HuH-7.5 (cell line): ENCODE results near the gene ANKLE1.
A peak's percentile ranks its signal among the peaks of the same experiment; 100 is the strongest.

Experiments used
- DNase-seq: peaks from one replicate; pipeline ENCODE4 v3.0.0; 2011; ENCODE audit warnings: low spot score

The ANKLE1 gene

GRCh38 chr19:17307876-17308377, 26.2 kb downstream of the ANKLE1 start:
- no peak for DNase-seq

GRCh38 chr19:17309198-17309964, 27.7 kb downstream of the ANKLE1 start, which contains the start of gene DDA1:
Gene DDA1, plus strand, starts transcription at chr19:17309563. Its CDS starts 92 bp downstream, at chr19:17309655.
- peak; percentile 99 for DNase-seq

DNA sequence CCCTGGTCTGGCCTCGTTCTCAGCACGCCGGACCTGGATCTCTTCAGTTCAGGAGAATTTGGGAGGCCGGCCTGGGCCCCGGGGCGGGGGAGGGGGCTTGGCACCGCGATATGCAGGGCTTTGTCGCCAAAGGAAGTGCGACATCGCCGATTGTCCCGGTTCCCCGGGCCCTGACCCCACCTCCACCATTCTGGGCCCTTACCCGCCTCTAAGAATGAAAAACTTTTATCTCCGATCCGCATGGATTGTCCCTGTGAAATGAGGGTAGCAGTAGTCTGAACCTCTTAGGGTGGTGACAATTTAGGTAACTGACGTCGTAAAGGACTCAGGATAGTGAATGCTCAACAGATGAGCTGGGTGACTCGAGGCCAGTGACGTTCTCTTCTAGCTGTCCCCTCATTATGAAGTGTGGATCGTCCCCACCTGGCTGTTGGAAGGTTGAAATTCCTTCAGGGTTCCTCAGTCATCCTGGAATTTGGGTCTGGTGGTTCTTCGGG, 28.3 kb downstream of the ANKLE1 start:
- DNase-seq, result no peak

DNA sequence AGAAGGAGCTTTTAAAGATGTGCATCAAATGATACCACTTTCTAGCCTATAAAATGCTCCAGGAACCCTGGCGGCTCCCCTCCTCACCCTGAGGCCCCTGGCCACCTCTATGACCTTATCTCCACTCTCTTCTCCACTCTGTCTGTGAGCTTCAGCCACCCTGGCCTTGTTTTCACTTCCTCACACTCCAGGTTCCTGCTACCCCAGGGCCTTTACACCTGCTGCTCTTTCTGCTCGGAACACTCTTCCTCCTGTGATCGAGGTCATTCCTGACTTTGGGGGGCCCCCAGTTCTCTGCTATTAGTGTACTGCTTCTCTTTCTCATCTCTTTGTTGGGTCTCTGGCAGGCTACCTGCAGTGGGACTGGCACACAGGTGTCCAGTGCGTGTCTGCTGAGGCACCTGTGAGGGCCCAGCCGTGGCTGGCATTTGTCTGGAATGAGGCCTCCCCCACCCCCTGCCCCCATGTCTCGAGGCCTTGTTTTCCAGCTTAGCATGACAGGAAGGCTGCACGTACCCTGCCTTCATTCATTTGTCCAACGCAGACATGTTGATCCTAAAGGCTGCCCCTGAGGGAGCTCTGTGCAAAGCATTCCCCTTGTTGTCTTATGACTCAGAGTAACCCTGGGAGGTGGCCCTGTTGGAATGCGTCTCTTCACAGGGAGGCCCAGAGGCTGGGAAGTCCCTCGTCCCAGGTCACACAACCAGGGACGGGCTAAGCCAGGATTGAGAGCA, 29.9 kb downstream of the ANKLE1 start:
- no peak for DNase-seq

- no peak for DNase-seq
These were observed 30.8 kb downstream of the ANKLE1 start for GRCh38 chr19:17312189-17313113.

- no peak for DNase-seq
These were observed 32.4 kb downstream of the ANKLE1 start for GRCh38 chr19:17314007-17314593.

GRCh38 chr19:17318966-17319365, 37.3 kb downstream of the ANKLE1 start:
- DNase-seq, result no peak

DNA sequence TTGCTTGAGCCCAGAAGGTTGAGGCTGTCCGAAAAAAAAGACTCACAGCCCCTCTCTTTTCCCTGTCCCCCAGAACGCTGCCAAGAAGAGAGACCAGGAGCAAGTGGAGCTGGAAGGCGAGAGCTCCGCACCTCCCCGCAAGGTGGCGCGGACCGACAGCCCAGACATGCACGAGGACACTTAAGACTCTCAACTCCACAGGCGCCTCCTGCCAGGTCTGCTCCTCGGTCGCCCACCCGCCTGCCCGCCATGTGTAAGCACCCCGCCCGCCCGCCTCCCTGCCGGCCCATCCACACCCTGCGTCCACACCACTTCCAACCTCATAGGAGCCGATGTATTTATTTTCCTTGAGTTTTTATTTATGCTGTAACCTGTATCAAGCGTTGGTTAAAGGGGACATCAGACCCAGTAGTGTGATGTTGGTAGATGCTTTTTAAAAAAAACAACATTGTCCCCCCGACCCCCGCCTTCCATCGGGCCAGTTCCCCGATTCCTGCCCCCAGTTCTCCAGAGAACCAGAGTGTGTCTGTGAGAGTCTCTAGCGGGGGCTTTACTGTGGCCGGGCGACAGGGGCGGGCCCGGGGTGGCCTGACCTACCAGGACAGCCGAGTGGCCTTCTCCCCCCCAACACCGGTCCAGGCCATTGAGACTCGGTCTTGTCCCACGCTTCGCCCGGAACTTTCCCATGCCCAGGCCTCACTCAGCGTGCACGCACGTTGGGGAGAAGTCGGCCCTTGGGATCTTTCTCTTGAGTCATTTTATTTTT, 38.0 kb downstream of the ANKLE1 start:
- no peak for DNase-seq

DNA sequence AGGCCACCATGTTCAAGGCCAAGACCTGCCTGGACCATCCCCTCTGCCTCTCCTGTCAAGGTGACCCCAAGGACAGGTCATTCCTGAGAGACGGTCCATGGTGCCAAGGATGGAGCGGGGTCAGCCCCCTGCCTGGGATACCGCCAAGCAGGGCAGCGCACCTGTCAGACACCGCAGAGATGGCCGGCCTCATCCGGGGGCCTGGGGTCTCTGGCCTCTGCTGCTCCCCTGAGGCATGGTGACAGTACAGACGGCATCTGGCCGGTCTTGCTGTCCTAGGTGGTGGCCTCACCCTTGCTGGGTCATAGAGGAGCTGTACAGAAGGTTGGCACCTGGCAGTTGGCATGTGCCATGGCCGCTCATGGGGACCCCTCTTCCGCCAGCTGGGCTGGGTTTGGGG, 38.7 kb downstream of the ANKLE1 start:
- no peak for DNase-seq

DNA sequence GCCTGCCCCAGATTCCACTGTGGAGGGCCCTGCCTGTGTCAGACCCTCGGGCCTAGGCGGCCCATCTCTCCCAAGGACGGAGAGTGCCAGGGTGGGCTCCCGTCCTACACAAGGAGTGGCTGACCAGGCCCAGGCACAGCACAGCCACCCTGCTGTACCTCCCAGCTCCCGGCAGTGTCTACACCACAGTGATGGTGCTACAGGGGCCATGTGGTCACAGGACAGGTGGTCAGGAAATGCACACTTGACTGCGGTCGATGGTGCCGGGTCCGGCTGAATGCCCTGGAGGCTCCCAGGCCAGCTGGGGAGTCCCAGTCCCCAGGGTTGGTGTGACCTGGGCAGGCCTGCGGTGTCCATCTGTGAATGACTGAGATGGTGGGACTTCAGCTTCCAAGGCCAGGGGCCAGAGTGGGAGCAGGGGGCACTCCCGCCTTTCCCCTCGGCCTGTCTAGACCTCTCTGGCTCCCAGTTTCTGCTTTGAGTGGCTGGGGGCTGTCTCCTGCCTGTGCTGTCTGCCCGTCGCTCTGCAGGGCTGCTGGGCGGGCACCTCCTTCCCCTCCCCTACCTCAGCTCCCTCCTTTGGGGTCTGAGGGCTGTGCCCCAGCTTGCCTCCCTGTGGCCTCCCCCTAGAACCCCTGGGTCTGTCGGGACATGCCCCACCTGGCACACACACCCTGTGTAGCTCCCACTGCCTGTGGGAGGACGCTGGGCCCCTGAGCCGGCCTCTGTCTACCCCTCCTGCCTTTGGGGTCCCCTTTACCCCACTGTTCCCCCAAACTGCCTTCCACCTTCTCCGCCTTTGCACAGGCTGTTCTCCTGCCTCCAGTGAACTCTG, 40.2 kb downstream of the ANKLE1 start:
- no peak for DNase-seq

- DNase-seq, result no peak
These were observed 41.2 kb downstream of the ANKLE1 start for GRCh38 chr19:17322854-17323253.

GRCh38 chr19:17323300-17323963, 41.7 kb downstream of the ANKLE1 start:
- no peak for DNase-seq

- DNase-seq, result no peak
These were observed 42.2 kb downstream of the ANKLE1 start for GRCh38 chr19:17323964-17324332.

DNA sequence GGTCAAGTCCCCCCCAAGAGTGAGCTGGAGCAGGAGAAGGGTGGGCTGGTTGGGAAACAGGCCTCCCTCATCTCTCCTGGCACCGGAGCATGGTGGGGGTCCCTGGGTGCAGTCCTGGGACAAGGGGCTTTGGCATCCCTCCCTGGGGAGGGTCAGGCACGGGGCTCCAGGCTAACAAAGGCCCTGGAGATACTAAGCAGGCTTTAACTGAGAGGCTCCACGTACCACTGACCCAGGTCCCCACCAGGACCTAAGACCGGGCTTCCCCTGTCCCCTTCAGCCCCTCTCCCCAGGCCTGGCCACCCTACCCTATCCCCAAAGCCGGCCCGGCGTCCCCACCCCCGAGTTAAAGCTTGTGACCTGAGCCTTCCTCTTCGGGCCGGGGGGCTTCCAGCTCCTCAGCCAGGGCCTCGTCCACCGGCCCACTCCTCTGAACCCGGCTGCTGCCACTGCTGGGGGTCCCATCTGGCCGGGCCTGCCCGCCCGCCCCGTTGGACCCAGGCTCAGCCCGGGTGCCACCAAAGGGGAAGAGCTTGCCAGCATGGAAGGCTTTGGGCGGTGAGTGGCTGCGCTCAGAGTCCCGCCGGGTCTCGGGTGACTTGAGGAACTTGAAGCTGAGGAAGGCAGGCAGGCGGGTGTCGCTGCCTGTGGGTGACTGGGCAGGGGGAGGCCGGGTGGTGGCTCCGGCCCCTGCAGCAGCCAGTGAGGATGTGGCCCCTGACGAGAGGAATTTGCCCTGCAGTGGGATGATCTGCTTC, 42.8 kb downstream of the ANKLE1 start:
- no peak for DNase-seq

DNA sequence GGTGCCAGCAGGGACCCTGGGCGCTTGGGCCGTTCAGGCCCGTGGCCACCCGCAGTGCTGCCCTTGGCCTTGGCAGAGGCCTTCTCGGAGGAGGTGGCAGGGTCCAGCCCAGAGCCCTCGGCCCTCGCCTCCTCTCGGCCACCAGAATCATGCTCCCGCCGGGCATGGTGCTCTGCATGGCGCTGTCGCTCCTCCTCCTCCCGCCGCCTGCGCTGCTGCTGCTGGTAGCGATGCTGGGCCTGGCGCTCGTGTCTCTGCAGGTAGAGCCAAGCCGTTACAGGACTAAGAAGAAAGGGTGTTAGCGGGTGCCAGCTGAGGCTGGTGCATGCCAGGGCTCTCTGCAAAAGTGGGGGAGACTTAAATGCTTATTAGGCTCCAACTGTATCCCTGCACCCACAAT, 43.4 kb downstream of the ANKLE1 start:
- DNase-seq, result no peak

- DNase-seq, result no peak
These were observed 44.3 kb downstream of the ANKLE1 start for GRCh38 chr19:17325881-17326594.

DNA sequence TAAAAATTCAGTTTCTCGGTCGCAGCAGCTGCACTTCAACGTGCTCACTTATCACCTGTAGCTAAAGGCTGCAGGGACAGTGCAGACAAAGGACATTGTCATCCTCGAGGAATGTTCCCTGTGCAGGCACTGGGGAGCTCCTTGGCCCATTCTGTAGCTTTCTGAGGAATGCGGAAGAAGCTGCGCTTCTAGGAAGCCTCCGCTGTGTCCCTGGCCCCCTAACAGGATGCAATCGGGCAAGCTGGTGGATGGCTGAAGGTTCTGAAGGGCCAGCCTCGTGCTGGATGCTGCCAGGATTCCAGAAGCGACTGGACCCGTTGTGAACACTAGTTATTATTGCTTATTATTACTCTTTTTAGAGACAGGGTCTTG, 44.9 kb downstream of the ANKLE1 start:
- DNase-seq, result no peak

- no peak for DNase-seq
These were observed 45.5 kb downstream of the ANKLE1 start for GRCh38 chr19:17327068-17327653.
